Breast epithelium (tissue), 3 donors: ENCODE data around the gene TTC6.

ENCODE experiments used
- CTCF ChIP-seq, 3 donors: fragments of 450-650 bp; IDR thresholded peaks; one replicate each; pipeline ENCODE4 v1.5.1; 2016 to 2017; ENCODE audit warnings: antibody characterized with exemption in 3 of 3, mild to moderate bottlenecking in 3 of 3, moderate library complexity in 3 of 3
- POLR2A ChIP-seq: fragments of 450-650 bp; IDR thresholded peaks from one replicate; pipeline ENCODE4 v1.6.1; 2016; ENCODE audit warnings: antibody characterized with exemption, mild to moderate bottlenecking, moderate library complexity

DNA sequence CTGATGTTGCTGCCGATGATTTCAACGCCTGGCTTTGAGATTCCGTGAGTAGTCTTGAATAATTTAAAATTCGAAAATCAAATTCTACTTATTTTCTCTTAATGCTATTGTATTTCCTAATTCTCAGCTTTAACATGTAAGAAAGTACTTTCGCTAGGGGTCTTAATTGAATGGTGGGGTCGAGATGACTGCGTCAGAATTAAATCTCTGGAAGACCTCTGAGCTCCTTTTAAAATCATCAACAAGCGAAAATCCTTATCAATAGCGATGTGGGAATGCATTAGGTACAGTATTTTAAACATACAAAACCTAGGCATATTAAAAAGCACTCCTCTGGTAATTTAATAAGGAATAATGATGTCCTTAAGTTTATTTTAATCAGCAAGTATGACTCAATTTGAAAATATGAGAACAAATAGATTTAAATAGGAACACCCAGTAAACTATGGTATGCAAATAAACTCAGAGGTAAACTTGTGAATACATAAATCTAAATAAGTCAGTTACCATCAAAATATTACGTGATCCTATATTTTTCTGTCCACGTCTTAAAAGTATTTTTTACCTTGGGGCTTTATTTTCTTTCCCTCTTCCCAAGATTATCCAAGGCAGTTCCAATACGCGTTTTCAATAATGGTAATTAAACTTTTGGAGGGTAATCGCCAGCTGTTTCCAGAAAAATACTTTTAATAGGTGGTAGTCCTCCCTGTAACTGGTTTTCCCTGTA is 1.8 kb upstream of the TTC6 start:
- TF ChIP-seq POLR2A (no peak), CTCF (IDR thresholded peaks at IDR 0.05) (no peak)
